SK-MEL-5 (cell line): ENCODE results near the gene DBH. TPM values are rescaled to one million over a fixed set of nuclear protein-coding genes. Genes with fewer than 3 reads are reported as not detected.

Source experiments
- total RNA-seq: library from RNA; depleted of rRNA; stranded (reverse); fragments of >200 nt; shearing (Covaris generic); gene quantifications from 2 replicates; pipeline ENCODE4 v1.2.3, GENCODE V29; 2014; rRNA removed

The DBH gene
- total RNA-seq, 1 experiment from 2014 or later, result not detected

Other genes starting within 250 kb of the DBH start
- 27.3 and 29.2 TPM in 2 replicates for gene REXO4, start 218.4 kb upstream of the DBH start, total RNA-seq
- 0.67 and 1.7 TPM in 2 replicates for gene ADAMTS13, start 214.0 kb upstream of the DBH start, total RNA-seq
- 2.9 and 3.6 TPM in 2 replicates for gene CACFD1, start 176.4 kb upstream of the DBH start, total RNA-seq
- 5.0 and 7.1 TPM in 2 replicates for gene SLC2A6, start 157.3 kb upstream of the DBH start, total RNA-seq
- gene MYMK, start 111.4 kb upstream of the DBH start, total RNA-seq, result not detected in 2 replicates
- 0.83 and 1.1 TPM in 2 replicates for gene ADAMTSL2, start 101.7 kb upstream of the DBH start, total RNA-seq
- not detected in 2 replicates for gene FAM163B, start 27.0 kb upstream of the DBH start, total RNA-seq
- gene SARDH, start 102.0 kb downstream of the DBH start, total RNA-seq, result 0.61 and 0.88 TPM in 2 replicates